ENCODE data around the gene PVR.
"Not testable (repeated sequence)": the region's sequence is repeated elsewhere in the genome, so short reads cannot be mapped to it uniquely, and the experiment has no call there.

PVR gene

DNA sequence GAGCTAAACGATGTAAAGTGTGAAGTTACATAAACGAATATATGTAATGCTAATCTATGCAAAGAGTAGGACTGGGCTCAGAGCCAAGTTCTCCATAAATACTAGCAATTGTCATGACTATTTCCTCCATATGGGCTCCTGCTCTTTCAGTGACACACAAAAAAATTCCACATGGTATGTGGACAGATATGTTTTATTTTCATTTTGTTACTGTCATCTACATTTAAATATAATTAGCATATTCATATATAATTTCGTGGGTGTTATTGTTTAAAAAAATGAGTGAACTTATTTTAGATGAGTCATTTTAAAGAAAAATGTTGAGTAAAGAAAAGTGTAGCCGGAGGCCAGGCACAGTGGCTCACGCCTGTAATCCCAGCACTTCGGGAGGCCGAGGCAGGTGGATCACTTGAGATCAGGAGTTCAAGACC lies 35.3 kb upstream of the PVR start:
- Histone ChIP-seq H3K27ac (ENCODE audit: low read length) (no peak overlapping the region), H3K4me1 (ENCODE audit: low read length) (no peaks in the 10 kb centered on the region), H2AFZ (ENCODE audit: low read depth, low read length) (no peak overlapping the region), H3K79me2 (ENCODE audit: low read length) (no peaks in the 10 kb centered on the region), H3K4me3 (ENCODE audit: low read length) (no peak overlapping the region), H4K20me1 (ENCODE audit: insufficient read depth, low read length) (no peaks in the 10 kb centered on the region), H3K27me3 (ENCODE audit: low read depth, low read length) (peaks cover 19% of the 10 kb centered on the region; the same call in 1 of the 2 replicates), H3K9me3 (ENCODE audit: insufficient read depth, low read length) (no peaks in the 10 kb centered on the region), H3K36me3 (replicated peaks; ENCODE audit: low read depth, low read length) (no peaks in the 10 kb centered on the region), H3K9ac (ENCODE audit: low read length) (no peak overlapping the region), H3K4me2 (ENCODE audit: low read length) (no peak overlapping the region)
- TF ChIP-seq, protein P1, sequence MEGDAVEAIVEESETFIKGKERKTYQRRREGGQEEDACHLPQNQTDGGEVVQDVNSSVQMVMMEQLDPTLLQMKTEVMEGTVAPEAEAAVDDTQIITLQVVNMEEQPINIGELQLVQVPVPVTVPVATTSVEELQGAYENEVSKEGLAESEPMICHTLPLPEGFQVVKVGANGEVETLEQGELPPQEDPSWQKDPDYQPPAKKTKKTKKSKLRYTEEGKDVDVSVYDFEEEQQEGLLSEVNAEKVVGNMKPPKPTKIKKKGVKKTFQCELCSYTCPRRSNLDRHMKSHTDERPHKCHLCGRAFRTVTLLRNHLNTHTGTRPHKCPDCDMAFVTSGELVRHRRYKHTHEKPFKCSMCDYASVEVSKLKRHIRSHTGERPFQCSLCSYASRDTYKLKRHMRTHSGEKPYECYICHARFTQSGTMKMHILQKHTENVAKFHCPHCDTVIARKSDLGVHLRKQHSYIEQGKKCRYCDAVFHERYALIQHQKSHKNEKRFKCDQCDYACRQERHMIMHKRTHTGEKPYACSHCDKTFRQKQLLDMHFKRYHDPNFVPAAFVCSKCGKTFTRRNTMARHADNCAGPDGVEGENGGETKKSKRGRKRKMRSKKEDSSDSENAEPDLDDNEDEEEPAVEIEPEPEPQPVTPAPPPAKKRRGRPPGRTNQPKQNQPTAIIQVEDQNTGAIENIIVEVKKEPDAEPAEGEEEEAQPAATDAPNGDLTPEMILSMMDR (IDR thresholded peaks at IDR 0.05; ENCODE audit: low read depth, low read length) = no peak
- no peak for TF ChIP-seq EZH2phosphoT487 (IDR thresholded peaks at IDR 0.05; ENCODE audit: low read depth)

DNA sequence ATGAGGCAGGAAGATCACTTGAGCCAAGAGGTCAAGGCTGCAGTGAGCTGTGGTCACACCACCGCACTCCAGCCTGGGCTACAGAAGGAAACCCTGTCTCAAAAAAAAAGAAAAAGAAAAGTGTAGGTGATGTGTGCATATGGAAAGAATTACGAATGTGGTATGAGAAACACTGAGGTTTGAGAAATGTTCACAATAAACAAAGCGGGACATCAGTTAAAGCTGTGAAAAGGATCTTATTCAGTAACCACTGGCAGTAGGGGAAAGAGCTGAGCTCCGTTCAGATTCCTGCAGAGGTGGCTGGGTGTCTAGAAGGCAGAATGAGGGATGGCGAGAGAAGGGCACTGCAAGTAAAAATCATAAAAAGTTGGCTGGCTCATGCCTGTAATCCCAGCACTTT lies 34.5 kb upstream of the PVR start:
- Histone ChIP-seq H3K36me3 (replicated peaks; ENCODE audit: low read depth, low read length) (no peaks in the 10 kb centered on the region), H3K79me2 (ENCODE audit: low read length) (no peaks in the 10 kb centered on the region), H3K4me3 (ENCODE audit: low read length) (no peak overlapping the region), H3K9me3 (ENCODE audit: insufficient read depth, low read length) (no peaks in the 10 kb centered on the region), H3K4me1 (ENCODE audit: low read length) (no peaks in the 10 kb centered on the region), H3K27ac (ENCODE audit: low read length) (no peak overlapping the region), H4K20me1 (ENCODE audit: insufficient read depth, low read length) (no peaks in the 10 kb centered on the region), H3K9ac (ENCODE audit: low read length) (no peak overlapping the region), H2AFZ (ENCODE audit: low read depth, low read length) (no peak overlapping the region), H3K27me3 (ENCODE audit: low read depth, low read length) (peaks cover 13% of the 10 kb centered on the region; the same call in 1 of the 2 replicates), H3K4me2 (ENCODE audit: low read length) (no peak overlapping the region)
- TF ChIP-seq, protein P1 (IDR thresholded peaks at IDR 0.05; ENCODE audit: low read depth, low read length) = no peak
- no peak for TF ChIP-seq EZH2phosphoT487 (IDR thresholded peaks at IDR 0.05; ENCODE audit: low read depth)

DNA sequence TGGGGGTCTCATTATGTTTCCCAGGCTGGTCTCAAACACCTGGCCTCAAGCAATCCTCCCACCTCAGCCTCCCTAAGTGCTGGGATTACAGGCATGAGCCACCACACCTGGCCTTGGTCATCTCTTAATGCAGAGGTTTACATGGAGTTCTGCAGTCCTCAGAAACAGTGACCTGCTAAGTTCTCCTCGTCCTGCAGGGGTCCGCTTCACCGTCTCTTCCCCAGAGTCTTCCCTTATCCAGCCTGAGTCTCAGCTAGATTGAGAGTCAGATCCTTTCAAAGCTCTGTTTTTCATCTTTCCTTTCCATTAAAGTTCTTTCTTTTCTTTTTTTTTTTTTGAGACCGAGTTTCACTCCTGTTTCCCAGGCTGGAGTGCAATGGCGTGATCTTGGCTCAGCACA lies 33.2 kb upstream of the PVR start:
- H3K4me1 ChIP-seq (ENCODE audit: low read length); H3K4me2 ChIP-seq (ENCODE audit: low read length); H3K36me3 ChIP-seq (replicated peaks; ENCODE audit: low read depth, low read length); H4K20me1 ChIP-seq (ENCODE audit: insufficient read depth, low read length); H3K9ac ChIP-seq (ENCODE audit: low read length); H3K4me3 ChIP-seq (ENCODE audit: low read length); H3K27ac ChIP-seq (ENCODE audit: low read length); H3K79me2 ChIP-seq (ENCODE audit: low read length); H2AFZ ChIP-seq (ENCODE audit: low read depth, low read length); H3K9me3 ChIP-seq (ENCODE audit: insufficient read depth, low read length): not testable (repeated sequence)
- peaks cover 11% of the 10 kb centered on the region; the same call in 1 of the 2 replicates for H3K27me3 ChIP-seq (ENCODE audit: low read depth, low read length)

DNA sequence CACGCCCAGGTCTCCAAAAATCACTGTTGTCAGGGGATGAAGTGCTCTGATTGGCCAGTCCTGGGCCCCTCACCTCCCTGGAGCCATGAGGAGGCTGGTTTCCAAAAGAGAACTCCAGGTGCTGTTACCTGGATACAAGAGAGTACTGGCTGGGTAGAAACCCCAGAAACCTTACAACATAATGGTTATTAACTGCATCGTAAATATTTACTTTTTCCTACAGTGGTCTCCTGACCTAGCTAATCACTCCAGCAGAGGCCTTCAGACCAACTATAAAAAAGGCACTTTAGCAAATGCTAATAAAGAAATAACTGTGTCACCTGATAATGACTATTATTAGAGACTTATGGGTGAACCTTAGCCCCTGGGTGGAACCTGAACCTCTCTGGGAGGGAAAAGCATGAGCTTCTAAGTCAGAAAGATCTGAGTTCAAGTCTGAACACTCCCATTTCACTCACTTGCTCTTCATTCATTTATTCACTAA lies 31.9 kb upstream of the PVR start:
- H2AFZ ChIP-seq (ENCODE audit: low read depth, low read length) = no peak overlapping the region
- no peak overlapping the region for H3K27ac ChIP-seq (ENCODE audit: low read length)
- peaks cover 11% of the 10 kb centered on the region; the same call in 1 of the 2 replicates for H3K27me3 ChIP-seq (ENCODE audit: low read depth, low read length)
- H4K20me1 ChIP-seq (ENCODE audit: insufficient read depth, low read length) = no peaks in the 10 kb centered on the region
- H3K9me3 ChIP-seq (ENCODE audit: insufficient read depth, low read length) = no peaks in the 10 kb centered on the region
- H3K4me1 ChIP-seq (ENCODE audit: low read length) = no peaks in the 10 kb centered on the region
- no peak overlapping the region for H3K4me3 ChIP-seq (ENCODE audit: low read length)
- H3K9ac ChIP-seq (ENCODE audit: low read length) = no peak overlapping the region
- H3K4me2 ChIP-seq (ENCODE audit: low read length) = no peak overlapping the region
- no peaks in the 10 kb centered on the region for H3K36me3 ChIP-seq (replicated peaks; ENCODE audit: low read depth, low read length)
- no peak for TF ChIP-seq EZH2phosphoT487 (IDR thresholded peaks at IDR 0.05; ENCODE audit: low read depth)
- TF ChIP-seq, protein P1 (IDR thresholded peaks at IDR 0.05; ENCODE audit: low read depth, low read length) = no peak
- no peaks in the 10 kb centered on the region for H3K79me2 ChIP-seq (ENCODE audit: low read length)
